HepG2 (cell line): ENCODE results near the gene TNFSF13. TPM values are rescaled to one million over a fixed set of nuclear protein-coding genes. Genes with fewer than 3 reads are reported as not detected.

Source experiments
- AHDC1 ChIP-seq: sonication (generic); formaldehyde crosslinking; IDR thresholded peaks from 2 replicates; pipeline ENCODE4 v1.5.1; 2020; ENCODE audit warnings: mild to moderate bottlenecking, missing genetic modification reagents, borderline replicate concordance
- ASH2L ChIP-seq: fragments of 300-600, 200-600 bp; sonication (generic); IDR thresholded peaks from 2 replicates; pipeline ENCODE4 v1.7.0; 2017; ENCODE audit warnings: low read depth, mild to moderate bottlenecking, moderate library complexity, mixed read lengths, low read length; ENCODE audit not compliant: insufficient read length
- ATF7 ChIP-seq, 2 experiments: fragments of 450-650 bp in 1 of 2; sonication (generic) in 1 of 2; formaldehyde crosslinking in 1 of 2; IDR thresholded peaks; 2 replicates each; pipeline versions ENCODE4 v1.4.0 to v1.6.1; 2016 to 2020; ENCODE audit warnings: antibody characterized with exemption in 1 of 2, mild to moderate bottlenecking in 1 of 2, missing genetic modification reagents in 1 of 2
- FOSL1 ChIP-seq: sonication (generic); formaldehyde crosslinking; IDR thresholded peaks from 2 replicates; pipeline ENCODE4 v1.9.0; 2021; ENCODE audit warnings: missing genetic modification reagents, borderline replicate concordance
- KDM3A ChIP-seq: IDR thresholded peaks from 2 replicates; pipeline ENCODE4 v1.6.1; 2018; ENCODE audit warnings: low read depth, missing compliant biosample characterization
- KDM5A ChIP-seq: fragments of 200-600 bp; sonication (generic); IDR thresholded peaks from 2 replicates; pipeline ENCODE4 v1.7.0; 2018; ENCODE audit warnings: antibody characterized with exemption, mild to moderate bottlenecking, low read length, borderline replicate concordance
- MEIS1 ChIP-seq: sonication (generic); formaldehyde crosslinking; IDR thresholded peaks from 2 replicates; pipeline ENCODE4 v1.9.0; 2021; ENCODE audit warnings: mild to moderate bottlenecking, missing genetic modification reagents, moderate library complexity, borderline replicate concordance
- NBN ChIP-seq: fragments of 450-650 bp; conservative IDR thresholded peaks from 2 replicates; pipeline ENCODE4 v1.6.1; 2017
- SMARCE1 ChIP-seq: fragments of 450-650 bp; IDR thresholded peaks from 2 replicates; pipeline ENCODE4 v1.6.1; 2017; ENCODE audit warnings: borderline replicate concordance
- TBP ChIP-seq: sonication (generic); formaldehyde crosslinking; IDR thresholded peaks from 2 replicates; pipeline ENCODE4 v1.5.0; 2020; ENCODE audit warnings: missing genetic modification reagents
- ZHX2 ChIP-seq, 2 experiments: sonication (generic) in 1 of 2; formaldehyde crosslinking in 1 of 2; IDR thresholded peaks; 2 replicates each; pipeline versions ENCODE4 v1.6.1 to v1.9.0; 2014 to 2022; ENCODE audit warnings: antibody characterized with exemption in 1 of 2, borderline replicate concordance in 1 of 2, inconsistent platforms in 1 of 2, low read depth in 1 of 2, missing genetic modification reagents in 1 of 2
- ZNF296 ChIP-seq: sonication (generic); formaldehyde crosslinking; conservative IDR thresholded peaks from 2 replicates; pipeline ENCODE4 v1.5.0; 2020; ENCODE audit warnings: mild to moderate bottlenecking, missing genetic modification reagents
- ZNF580 ChIP-seq: IDR thresholded peaks from 2 replicates; pipeline ENCODE4 v1.6.1; 2016; ENCODE audit warnings: low read depth, borderline replicate concordance
- ZNF784 ChIP-seq: sonication (generic); formaldehyde crosslinking; IDR thresholded peaks from 2 replicates; pipeline ENCODE4 v1.5.1; 2020; ENCODE audit warnings: missing genetic modification reagents, mild to moderate bottlenecking, borderline replicate concordance
- polyA plus RNA-seq, 8 experiments: library from polyadenylated mRNA; depleted of rRNA in 3 of 8; stranded (reverse) in 7 of 8; unstranded in 1 of 8; fragments of >200 nt; fragmentation: Illumina TruSeq in 4 of 8; extraction: Trizol in 4 of 8; gene quantifications; 2 replicates each; pipeline versions ENCODE4 v1.2.1 to v1.2.3, GENCODE V29; 2011 to 2016; ENCODE audit warnings: low read depth in 4 of 8, missing spikeins in 1 of 8, mixed read lengths in 1 of 8; ENCODE audit not compliant: insufficient read depth in 1 of 8
- total RNA-seq, 5 experiments: library from RNA; depleted of rRNA; stranded (reverse); fragments of >200 nt; fragmentation: Illumina TruSeq; extraction: Trizol; gene quantifications; 2 replicates each; pipeline ENCODE4 v1.2.3, GENCODE V29; 2016; ENCODE audit warnings: low read depth in 1 of 5

Gene TNFSF13
- total and polyA plus RNA-seq, 2 of the 13 experiments (the other 11 are each of a cell fraction or from before 2014, with no cell fraction given), result 2.5 to 3.3 TPM

- TF ChIP-seq ZHX2 (IDR thresholded peaks at IDR 0.05; ENCODE audit: low read depth) (peak; percentile 98), ZHX2 (CRISPR knock-in tag; IDR thresholded peaks at IDR 0.05; ENCODE audit: borderline replicate concordance) (0 out of 2 replicates have a peak, but pooled peaks have one; percentile 45), NBN (no peak), SMARCE1 (no peak), ASH2L (peak; percentile 87), ZNF784 (CRISPR knock-in tag) (0 out of 2 replicates have a peak, but pooled peaks have one; percentile 42), KDM5A (peak; percentile 82), ATF7 (IDR thresholded peaks at IDR 0.05) (no peak), ATF7 (CRISPR knock-in tag; IDR thresholded peaks at IDR 0.05) (no peak), MEIS1 (CRISPR knock-in tag) (peak; percentile 10; the same call in 1 of the 2 replicates), TBP (CRISPR knock-in tag) (no peak), ZNF296 (CRISPR knock-in tag) (no peak), AHDC1 (CRISPR knock-in tag) (0 out of 2 replicates have a peak, but pooled peaks have one; percentile 23), FOSL1 (CRISPR knock-in tag) (peak; percentile 34; the same call in 1 of the 2 replicates), KDM3A (CRISPR knock-in tag) (no peak), ZNF580 (CRISPR knock-in tag) (peak; percentile 85; the same call in 1 of the 2 replicates)
Measured at GRCh38 chr17:7583253-7584109, 24.9 kb downstream of the TNFSF13 start, which contains the start of gene MPDU1 (continued).
